ENCODE data around the gene CASP3.

Gene CASP3

DNA sequence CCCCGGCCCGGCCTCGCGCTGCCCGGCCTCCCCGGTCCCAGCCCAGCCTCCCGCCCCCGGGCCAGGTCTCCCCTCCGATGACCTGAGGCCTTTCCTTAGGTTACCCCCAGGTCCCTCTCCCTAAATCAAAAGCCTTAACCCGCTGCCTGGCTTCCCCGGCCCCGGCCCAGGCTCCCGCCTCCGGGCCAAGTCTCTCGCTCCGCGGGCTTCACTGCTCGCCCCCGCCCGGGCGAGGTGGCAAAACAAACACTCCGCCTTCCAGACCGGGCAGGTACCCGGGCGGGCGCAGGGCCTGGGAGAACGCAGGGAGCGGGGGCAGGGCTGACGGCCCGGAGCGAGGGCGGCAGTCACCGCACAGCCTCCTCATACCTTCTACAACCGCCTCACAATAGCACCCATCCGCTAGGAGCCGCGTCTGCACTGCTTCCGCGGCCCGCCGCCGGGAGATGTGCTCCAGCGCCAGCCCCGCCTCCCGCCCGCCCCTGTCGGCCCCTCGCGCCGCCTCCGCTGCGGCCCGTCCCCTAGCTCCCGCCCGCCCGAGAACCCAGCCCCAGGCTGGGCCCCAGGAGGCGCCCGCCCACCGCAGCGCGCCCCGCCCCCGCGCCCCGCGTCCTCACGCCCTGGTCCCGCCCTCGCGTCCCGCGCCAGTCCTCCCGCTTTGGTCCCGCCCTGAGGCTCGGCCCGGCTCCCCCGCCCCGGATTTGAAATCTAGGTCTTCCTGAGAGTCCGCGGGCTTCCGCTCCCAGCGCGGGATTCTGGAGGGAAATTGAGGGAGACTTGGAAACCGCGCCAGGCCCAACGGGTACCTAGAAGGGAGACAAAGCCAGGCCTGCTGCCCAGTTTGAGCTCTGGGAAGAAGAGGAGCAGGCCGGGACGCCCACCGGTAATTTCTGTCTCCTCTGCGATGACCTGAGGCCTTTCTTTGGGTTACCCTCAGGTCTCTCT is at the start of gene CASP3, which contains the start of gene PRIMPOL:
TSS of gene CASP3 (minus strand) at position 422 of the 945 bp plus-strand sequence. CDS start 10,994 bp downstream, outside the sequence.
TSS of gene PRIMPOL (plus strand) at position 713 of the 945 bp plus-strand sequence. CDS start 7,403 bp downstream, outside the sequence.
- DNase-seq (ENCODE audit: low read depth), result peak; percentile 89

DNA sequence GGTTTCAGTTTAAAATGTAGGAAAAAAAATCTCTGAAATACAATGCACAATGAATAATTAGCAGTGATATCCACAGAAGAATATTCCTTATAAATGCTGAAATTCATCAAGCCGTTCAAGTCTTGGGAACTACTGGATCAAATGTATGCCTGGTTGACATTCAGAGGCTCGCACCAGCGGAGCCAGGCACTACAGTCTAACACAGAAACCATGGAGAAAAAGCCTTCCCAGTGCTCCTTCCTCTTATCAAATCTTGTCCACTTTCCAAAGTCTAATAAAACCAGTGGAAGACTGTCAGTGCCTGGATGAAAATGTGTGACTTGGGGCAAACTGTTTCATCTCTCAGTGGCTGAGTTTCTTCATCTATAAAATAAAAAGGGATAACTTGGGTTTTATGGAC is 48.7 kb upstream of the CASP3 start:
- no peak for DNase-seq (ENCODE audit: low read depth)

DNA sequence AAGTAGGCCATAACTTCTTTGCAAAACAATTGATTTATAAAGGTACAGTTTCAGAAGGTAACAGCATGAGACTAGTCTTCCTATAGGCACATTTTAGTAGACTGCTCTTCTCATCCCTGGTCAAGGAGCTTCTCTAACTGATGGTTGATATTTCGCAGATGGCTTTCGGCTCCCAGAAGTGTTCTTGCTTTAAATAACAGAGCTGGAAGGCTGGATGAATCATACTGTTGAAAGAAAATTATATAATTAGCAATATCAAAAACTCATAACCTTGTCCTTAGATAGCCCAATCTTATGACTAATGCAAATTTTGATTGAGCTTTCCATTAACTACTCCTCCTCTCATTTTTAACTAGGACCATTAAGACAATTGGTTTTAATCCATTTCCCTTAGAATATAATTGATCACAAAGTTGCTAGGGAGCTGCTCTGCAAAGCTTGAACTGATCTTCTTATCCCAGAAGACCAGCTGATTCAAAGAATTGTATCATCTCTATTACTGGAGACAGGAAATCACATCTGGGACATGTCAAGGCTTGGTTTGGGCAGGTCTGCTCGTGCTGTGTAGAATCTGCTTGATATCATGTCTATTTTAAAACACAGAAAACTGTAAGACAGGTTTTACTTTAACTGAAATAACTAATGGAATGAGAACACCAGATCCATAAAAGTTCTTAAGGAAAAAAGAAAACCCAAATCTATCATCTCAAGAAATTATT is 46.1 kb upstream of the CASP3 start:
- no peak for DNase-seq (ENCODE audit: low read depth)

DNA sequence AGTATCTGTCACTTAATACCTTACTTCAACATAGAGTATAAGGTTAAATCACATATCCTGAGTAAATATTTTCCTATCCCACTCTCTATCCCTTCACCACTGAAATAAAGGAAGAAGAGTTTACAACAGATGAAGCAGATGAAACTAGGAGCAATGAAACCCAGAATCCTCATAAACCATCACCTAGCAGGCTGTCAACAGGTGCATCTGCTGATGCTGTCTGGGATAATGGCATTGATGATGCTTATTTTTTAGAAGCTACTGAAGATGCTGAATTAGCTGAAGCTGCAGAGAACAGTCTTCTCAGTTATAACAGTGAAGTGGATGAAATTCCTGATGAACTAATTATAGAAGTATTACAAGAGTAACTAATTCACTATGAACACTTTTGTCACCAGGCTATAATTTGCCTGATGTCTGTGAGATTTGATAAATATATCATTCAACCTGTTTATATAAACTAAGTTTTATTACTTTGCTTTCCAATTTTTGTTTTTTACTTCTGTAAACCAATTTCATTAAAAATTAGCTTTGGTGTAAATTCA is 45.2 kb upstream of the CASP3 start:
- no peak for DNase-seq (ENCODE audit: low read depth)

DNA sequence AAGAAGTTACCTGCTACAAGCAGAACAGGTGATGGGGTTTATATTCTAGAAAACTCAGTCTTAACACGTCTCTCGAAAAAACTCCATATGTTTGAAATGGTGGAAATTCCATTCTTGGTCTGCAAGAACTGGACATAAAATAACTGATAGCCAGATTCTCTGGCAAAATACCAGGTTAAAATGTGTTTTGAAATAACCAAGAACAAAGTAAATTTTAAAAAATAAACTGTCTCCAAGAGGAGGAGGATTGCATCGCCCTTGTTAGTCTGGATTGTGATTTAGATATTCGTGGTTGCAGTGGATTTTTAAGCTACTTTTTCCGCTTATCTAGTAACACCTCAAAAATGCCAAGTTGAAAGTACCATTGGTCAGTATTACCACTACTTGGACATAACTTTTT is 43.8 kb upstream of the CASP3 start:
- no peak for DNase-seq (ENCODE audit: low read depth)

DNA sequence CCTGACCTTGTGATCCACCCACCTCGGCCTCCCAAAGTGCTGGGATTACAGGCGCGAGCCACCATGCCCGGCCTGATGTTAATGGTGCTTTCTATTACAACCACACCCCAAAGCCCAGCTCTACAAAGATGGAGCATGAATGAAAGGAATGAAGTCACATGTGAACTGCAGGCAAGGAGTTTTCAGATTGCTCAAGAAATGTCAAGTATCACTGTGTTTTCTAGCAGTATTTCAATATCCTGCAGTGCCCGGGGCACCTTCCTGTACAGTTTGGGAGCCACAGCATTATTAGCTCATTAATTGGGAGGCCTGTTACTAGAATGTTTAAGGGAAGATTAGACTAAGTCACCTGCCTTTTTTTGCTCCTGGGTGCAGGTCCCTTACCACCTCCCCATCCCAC is 40.4 kb upstream of the CASP3 start:
- no peak for DNase-seq (ENCODE audit: low read depth)

DNA sequence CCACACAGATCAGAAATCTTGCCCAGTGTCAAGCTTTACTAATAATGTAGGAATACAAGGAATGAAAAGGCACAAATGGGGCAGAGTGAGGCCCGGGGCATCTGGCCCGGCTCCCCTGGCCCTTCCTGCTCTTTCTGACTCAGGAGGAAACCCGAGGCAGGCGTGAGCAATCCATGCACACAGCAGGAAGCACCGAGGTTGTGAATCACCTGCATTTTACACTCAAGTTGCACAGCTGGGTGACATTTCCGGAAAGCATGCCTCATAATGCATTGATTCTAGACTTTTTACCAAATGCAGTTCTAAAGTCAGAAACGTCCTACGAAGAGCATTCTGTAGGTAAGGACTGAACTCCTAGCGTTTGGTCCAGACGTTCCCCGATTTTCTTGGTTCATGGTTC is 39.2 kb upstream of the CASP3 start:
- no peak for DNase-seq (ENCODE audit: low read depth)

DNA sequence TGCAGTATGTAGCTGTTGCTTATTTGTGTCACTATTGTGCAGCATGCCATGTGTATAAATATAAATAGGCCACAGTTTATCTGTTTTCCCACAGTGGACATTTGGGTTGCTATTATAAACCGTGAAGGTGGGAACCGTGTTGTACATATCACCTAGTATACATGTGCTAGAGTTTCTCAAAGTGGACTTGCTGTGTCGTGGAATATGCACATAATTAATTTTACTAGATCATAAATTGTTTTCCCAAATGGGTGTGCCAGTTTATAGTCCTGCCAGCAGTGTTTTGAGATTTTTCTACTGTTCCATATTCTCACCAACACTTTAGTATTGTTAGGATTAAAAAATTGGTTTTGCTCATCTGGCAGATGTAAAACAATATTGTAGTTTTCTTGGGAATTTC is 38.8 kb upstream of the CASP3 start:
- no peak for DNase-seq (ENCODE audit: low read depth)

DNA sequence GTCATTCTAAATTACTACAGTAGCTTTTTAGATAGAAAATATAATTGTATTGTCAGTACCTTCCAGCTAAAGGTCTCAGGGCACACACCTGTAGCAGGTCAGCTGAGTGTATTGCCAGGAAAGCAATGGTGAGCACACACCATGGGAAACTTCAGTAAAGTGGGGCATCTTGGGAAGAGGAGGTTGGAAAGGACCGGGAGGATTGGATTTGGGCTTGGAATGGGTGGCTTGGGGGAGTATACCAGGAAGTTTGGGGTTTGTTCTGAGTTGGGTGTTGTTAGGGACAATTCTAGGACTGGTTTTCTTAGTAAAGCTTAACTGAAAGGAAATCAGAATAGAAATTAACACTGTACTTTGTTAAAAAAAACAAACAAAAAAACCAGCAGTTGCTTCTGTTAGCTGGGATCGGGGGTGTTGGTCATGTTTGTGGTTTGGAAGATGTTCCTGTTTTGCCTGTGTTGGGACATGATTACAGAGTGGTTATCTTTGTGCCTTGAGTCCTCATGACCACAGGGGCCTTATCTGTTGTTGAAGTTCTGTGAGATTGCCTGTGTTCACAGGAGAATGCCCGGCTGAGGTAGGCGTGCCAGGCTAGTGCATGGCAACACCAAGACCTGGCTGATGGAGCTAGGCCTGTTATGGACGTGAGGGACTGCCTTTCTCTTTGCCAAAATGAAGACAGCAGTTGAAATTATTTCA is 35.4 kb upstream of the CASP3 start:
- no peak for DNase-seq (ENCODE audit: low read depth)

DNA sequence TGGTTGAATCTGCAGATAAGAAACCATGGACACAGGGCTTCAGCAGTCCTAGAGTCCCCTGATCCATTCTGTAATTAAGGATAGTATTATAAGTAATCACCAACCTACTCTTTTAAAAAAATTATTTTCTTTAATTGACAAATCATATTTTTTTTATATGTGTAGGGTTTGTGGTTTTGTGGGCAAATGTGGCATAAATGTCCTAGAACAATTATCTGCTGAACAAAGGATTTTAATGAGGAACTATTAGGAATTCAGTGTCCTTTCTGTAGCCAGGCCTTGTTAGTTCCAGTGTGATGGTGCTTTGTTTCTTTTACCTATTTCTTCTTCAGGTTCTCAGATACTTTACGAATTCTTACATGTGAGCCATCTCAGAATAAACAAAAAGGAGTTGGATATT is 32.7 kb upstream of the CASP3 start:
- no peak for DNase-seq (ENCODE audit: low read depth)

DNA sequence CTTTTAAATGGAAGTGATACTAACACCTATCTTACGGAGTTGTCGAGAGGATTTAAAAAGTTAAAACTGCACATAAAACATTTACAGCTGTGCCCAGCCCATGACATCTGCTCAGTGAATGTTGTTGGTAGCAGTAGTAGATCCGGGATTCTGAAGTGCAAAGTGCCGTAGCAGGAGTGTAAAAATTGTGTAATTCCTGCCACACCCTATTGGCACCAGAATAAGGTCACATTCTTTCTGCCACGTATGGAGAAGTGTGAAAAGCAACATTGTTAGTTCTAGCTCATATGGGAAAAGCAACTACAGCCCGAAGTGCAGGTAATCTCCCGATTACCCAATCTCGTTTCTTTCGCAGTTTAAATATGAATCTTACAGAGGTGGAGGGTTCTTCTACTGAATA is 31.5 kb upstream of the CASP3 start:
- DNase-seq (ENCODE audit: low read depth), result no peak

DNA sequence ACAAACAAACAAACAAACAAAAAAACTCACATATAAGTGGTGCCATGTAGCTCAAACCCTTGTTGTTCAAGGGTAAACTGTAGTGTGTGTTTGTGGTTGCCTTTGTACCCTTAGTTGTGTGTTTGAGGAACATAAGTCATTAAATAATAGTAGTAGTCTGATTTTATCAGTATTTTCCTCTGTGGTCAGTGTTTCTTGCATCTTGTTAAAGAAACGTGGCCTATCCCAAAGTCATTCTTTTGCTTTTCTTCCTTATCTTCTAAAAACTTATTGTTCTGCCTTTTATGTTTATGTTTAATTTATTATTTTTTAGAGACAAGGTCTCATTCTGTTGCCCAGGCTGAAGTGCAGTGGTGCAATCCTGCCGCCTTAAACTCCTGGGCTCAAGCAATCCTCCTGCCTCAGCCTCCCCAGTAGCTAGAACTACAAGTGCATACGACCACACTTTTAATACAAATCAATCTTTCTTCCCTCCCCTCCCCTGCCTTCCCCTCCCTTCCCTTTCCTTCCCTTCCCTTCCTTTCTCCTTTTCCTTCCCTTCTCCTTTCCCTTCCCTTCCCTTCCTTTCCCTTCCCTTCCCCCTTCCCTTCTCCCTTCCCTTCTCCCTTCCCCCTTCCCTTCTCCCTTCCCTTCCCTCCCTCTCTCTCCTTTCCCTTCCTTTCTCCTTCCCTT is 26.7 kb upstream of the CASP3 start:
- DNase-seq (ENCODE audit: low read depth), result no peak

DNA sequence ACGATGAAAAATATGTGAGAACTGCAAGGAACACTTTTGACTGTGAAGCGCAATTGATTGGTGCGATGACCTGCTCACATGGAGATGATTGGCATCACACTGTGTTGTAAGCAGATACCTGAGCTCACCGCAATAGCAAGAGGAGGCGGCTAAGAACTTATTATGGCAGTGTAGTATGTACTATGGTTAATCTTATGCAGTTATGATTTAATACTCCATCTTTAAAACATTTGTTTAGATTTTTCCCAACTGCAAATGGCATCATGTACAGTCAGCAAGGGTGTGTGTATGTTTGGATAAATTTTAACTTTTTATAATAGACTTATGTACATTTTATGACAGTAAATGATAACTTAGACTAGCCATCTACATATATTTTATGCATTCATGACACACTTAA is 25.8 kb upstream of the CASP3 start:
- DNase-seq (ENCODE audit: low read depth), result no peak

DNA sequence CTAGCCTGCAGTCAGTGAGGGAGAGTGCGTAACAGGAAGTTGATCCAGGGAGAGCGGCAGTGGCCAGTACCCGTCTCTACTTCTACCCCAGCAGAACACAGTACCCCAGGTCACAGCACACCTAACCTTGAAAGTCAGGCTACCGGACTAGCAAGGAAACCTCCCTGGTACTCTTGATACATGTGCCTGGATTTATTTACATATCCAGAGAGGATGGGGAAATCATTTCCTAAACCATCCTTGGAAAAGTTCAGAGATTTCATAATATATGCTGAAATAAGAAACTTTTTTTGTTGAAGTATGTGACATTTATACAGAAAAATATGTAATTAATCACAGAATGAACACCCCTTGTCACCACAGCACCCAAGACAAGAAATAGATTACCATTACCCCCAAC is 24.8 kb upstream of the CASP3 start:
- DNase-seq (ENCODE audit: low read depth), result no peak

DNA sequence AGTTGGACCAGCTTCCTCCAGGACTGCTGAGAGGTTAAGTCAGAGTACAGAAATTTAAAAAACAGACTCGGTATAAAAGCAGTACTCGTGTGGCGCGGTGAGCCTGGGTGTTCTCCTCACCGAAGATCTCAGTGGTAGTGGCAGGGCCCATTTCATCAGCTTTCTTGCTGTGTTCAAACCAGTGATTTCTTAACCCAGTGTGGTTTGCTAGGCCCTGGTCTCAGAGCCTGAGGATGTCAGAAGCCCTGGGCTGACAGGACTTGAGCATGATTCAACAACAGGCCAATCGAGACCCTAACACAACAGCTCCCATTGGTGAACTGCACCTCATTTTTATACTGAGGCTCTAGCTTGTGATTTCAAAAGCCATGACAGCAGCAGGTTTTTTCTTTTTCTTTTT is 23.5 kb upstream of the CASP3 start:
- no peak for DNase-seq (ENCODE audit: low read depth)

DNA sequence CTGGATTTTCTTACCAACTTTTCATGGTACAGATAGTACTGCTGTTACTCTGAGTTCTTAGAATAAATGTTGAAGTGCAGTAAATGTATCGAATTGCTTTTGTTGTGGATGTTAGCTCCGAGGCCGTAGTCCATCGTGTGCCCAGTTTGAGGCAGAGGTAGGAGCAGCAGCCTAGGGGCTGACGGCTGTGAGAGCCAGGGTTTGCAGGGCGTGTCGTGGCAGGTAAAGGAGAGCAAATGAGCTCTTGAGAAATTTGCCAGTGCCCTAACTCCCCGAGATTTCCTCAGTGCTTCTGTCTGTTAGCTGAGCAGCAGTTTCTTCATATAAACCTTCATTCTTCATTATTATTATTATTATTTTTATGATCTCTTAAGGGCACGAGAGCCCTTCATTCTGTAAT is 21.9 kb upstream of the CASP3 start:
- DNase-seq (ENCODE audit: low read depth), result no peak

DNA sequence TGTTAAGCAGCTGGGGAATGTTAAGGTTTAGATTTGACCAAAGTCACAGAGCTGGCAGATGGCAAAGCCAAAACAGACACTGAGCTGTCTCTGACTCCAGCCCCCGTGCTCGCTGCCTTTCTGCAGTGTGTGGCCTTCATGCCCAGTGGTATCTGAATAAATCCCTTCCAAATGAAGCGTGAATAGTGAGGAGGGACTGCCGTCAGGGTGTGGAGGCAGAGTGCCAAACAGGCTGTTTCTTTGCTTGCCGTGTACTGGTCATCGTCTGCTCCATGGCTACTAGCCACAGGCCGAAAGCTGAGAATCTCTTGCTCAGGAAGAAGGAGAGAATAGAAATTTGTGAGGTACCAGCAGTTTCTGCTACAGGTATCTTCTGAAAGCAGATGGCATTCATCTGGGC is 20.0 kb upstream of the CASP3 start:
- no peak for DNase-seq (ENCODE audit: low read depth)

DNA sequence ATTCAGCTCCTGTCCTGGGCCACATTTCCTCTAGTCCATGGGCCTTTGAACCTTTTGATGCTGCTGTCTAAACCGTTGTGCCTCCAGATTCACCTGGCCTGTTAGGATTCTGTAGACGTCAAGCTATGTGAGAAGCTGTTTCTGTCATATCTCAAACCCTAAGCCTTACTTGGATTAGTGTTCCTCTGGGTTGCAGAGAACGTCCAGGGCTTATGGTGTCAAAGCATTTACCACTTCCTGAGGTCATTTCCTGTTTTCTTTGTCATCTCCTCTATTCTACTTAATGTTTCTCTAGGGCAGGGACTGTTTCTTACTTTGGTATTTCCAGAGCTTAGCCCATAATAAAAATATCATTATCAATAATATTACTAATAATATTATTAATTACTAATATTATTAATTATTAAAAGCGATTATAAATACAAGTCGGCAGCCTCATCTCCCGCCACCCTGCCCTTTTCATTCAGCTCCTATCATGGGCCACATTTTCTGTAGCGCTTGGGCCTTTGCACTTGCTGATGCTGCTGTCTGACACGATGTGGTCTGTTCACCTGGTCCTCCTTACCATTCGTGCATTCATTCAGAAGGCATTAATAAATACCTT is 19.4 kb upstream of the CASP3 start:
- DNase-seq (ENCODE audit: low read depth), result no peak

DNA sequence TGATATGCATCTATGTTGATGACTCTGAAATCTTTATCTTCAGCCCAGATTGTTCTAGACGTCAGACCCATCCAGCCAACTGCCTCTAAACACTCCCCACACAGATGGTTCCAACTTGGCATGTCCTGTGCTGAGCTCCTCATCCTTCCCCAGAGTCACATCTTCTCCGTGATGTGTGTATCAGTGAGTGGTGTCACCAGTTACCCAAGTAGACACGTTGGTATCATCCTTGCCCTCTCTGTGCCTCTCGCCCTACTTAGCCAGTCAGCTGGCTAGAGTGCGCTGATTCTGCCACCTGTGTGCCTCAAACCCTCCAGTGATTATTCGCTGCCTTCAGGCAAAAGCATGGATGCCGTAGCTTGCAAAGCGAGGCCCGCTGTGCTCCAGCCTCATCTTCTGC is 18.8 kb upstream of the CASP3 start:
- DNase-seq (ENCODE audit: low read depth), result no peak

DNA sequence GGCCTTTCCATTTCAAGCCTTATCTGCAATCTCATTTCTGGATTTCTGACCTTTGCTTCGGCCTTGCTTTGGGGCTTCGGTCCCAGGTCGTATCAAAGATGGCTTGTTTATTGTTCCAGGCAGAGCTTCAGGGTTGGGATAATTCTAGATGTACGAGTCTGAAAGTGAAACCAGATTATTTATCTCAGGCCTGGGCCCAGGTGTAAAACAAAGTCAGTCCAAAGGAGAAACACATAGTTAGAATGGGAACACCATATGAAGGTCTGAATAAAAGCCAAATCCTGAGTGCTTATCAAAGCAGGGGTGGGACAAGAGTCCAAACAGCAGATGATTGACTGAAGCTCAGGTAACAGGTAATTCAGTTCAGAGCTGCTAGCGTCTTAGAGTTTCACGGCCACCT is 17.4 kb upstream of the CASP3 start:
- DNase-seq (ENCODE audit: low read depth), result no peak

DNA sequence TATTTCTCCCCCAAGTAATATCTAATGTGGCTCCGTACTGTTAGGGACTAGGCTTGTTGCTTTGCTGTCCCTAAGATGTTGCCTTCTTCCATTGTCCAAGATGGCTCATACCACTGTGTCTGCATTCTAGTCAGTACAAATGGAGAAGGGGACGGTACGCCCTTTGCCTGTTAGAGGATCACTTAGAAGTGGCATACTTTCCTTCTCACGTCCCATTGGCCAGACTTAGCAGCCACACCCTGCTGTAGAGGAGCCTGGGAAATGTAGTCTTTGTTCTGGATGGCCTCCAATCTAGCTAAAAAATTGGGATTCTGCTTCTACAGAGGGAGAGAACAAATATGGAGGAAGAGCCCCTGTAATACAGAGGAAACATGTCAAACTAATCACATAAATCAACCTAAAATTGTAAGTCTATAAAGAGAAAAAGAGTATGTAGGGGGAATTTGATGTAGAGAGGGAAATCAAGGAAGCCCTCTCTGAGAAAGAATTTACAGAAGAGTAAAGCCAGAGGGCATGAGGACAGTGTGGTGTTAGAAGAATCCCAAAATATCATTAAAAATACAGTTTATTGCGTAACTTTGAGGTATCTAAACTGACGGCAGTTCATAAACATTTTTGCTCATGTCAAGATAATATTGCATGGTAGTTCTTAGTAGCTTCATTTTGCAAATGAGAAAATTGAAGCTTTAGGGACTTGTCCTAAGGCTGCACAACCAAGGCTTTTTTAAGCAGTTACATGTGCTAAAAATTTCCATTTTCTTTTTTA is 15.4 kb upstream of the CASP3 start:
- no peak for DNase-seq (ENCODE audit: low read depth)

Measured in stimulated activated CD8-positive, alpha-beta memory T cell treated with anti-CD3 and anti-CD28 coated beads, Interleukin-12 subunit alpha, Interleukin-12 subunit beta, amount 100 ng/mL, for 1 hour (primary cell).